Activated CD4-positive, alpha-beta T cell treated with anti-CD3 and anti-CD28 coated beads for 4 hours (primary cell): Measurements from ENCODE around the gene DZIP1L.
"Not testable (repeated sequence)": the region's sequence is repeated elsewhere in the genome, so short reads cannot be mapped to it uniquely, and the experiment has no call there.

Source experiments
- DNase-seq, 2 donors: peaks; one replicate each; pipeline ENCODE4 v3.0.0-alpha.2; 2020

The DZIP1L gene

GRCh38 chr3:138114431-138114918 is 933 bp downstream of the DZIP1L start:
- DNase-seq, result no peak

- no peak for DNase-seq
Observed at GRCh38 chr3:138113326-138113725, 2.1 kb downstream of the DZIP1L start.

GRCh38 chr3:138112362-138112761 is 3.0 kb downstream of the DZIP1L start:
- no peak for DNase-seq

GRCh38 chr3:138105598-138105997 is 9.8 kb downstream of the DZIP1L start:
- DNase-seq, result no peak

- DNase-seq, result no peak
Observed at GRCh38 chr3:138103466-138103865, 11.9 kb downstream of the DZIP1L start.

- DNase-seq, result not testable (repeated sequence)
Observed at GRCh38 chr3:138101351-138101940, 14.0 kb downstream of the DZIP1L start.

GRCh38 chr3:138099417-138099816 is 16.0 kb downstream of the DZIP1L start:
- DNase-seq, result no peak

GRCh38 chr3:138097192-138098172 is 17.9 kb downstream of the DZIP1L start:
- no peak for DNase-seq

- no peak for DNase-seq
Observed at GRCh38 chr3:138093721-138094120, 21.7 kb downstream of the DZIP1L start.

GRCh38 chr3:138092023-138092422 is 23.4 kb downstream of the DZIP1L start:
- no peak for DNase-seq

- DNase-seq, result no peak
Observed at GRCh38 chr3:138089091-138089490, 26.3 kb downstream of the DZIP1L start.

GRCh38 chr3:138085745-138086144 is 29.7 kb downstream of the DZIP1L start:
- not testable (repeated sequence) for DNase-seq

GRCh38 chr3:138084196-138084595 is 31.2 kb downstream of the DZIP1L start:
- no peak for DNase-seq

- DNase-seq, result no peak
Observed at GRCh38 chr3:138082992-138083386, 32.4 kb downstream of the DZIP1L start.

GRCh38 chr3:138082085-138082991 is 33.1 kb downstream of the DZIP1L start:
- DNase-seq, result no peak

GRCh38 chr3:138081371-138082084 is 33.9 kb downstream of the DZIP1L start:
- no peak for DNase-seq

GRCh38 chr3:138079901-138080300 is 35.5 kb downstream of the DZIP1L start:
- DNase-seq, result no peak

GRCh38 chr3:138078901-138079344 is 36.5 kb downstream of the DZIP1L start:
- DNase-seq, result no peak

GRCh38 chr3:138078096-138078495 is 37.3 kb downstream of the DZIP1L start:
- DNase-seq, result no peak

GRCh38 chr3:138072796-138073195 is 42.6 kb downstream of the DZIP1L start:
- DNase-seq, result no peak

- no peak for DNase-seq
Observed at GRCh38 chr3:138070006-138070405, 45.4 kb downstream of the DZIP1L start.

- DNase-seq, result peak; percentile 68 to 71
Observed at GRCh38 chr3:138068579-138069174, 46.7 kb downstream of the DZIP1L start.
